Measurements from ENCODE around the gene WDFY3. TPM values are rescaled to one million over a fixed set of nuclear protein-coding genes. Genes with fewer than 3 reads are reported as not detected.
A peak's percentile ranks its signal among the peaks of the same experiment; 100 is the strongest.

Gene WDFY3
- total and polyA plus RNA-seq, 7 donors = 4.8 to 85.7 (median 50.5) TPM

DNA sequence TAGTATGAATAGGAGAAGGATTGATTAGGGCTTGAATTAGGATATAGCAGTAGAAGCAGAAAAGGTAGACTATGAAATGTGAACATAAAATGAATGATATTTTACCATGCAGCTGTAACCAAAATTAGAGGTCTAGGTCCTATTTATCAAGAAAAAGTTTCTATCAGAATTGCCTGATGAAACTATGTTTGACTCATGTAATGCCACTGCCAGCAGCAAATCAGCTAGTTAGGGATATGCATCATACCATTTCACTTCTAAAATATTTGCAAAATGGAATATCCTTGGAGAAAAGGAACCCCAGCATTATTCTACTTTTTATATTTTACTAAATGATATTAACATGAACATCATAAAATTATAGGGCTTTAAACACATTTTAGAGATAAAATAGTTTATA, 188.4 kb downstream of the WDFY3 start:
- intact Hi-C loops (cut with DNase I) = no loop called here
- H3K36me3 ChIP-seq = peaks cover 9 to 92% (median 24%) of the 10 kb centered on the region in 4 donors

DNA sequence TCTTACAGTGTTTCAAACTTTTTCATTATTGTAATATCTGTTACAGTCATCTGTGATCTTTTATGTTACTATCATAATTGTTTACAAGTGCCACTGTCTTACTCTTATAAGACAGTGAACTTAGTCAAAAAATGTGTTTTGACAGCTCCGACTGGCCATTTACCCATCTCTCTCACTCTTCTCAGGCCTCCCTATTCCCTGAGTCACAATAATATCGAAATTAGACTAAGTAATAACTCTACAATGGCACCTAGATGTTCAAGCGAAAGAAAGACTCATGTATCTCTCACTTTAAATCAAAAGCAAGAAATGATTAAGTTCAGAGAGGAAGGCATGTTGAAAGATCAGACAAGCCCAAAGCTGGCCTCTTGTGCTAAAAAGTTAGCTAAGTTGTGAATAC, 199.3 kb downstream of the WDFY3 start:
- no peaks in the 10 kb centered on the region for H3K27me3 ChIP-seq
- TF ChIP-seq EP300 (IDR thresholded peaks at IDR 0.05) (no peak), POLR2A (IDR thresholded peaks at IDR 0.05) (no peak), POLR2AphosphoS5 (IDR thresholded peaks at IDR 0.05) (no peak)
- TF ChIP-seq, protein P1, sequence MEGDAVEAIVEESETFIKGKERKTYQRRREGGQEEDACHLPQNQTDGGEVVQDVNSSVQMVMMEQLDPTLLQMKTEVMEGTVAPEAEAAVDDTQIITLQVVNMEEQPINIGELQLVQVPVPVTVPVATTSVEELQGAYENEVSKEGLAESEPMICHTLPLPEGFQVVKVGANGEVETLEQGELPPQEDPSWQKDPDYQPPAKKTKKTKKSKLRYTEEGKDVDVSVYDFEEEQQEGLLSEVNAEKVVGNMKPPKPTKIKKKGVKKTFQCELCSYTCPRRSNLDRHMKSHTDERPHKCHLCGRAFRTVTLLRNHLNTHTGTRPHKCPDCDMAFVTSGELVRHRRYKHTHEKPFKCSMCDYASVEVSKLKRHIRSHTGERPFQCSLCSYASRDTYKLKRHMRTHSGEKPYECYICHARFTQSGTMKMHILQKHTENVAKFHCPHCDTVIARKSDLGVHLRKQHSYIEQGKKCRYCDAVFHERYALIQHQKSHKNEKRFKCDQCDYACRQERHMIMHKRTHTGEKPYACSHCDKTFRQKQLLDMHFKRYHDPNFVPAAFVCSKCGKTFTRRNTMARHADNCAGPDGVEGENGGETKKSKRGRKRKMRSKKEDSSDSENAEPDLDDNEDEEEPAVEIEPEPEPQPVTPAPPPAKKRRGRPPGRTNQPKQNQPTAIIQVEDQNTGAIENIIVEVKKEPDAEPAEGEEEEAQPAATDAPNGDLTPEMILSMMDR (IDR thresholded peaks at IDR 0.05) = no peak
- no peaks in the 10 kb centered on the region for H3K9me3 ChIP-seq
- H3K36me3 ChIP-seq = peaks cover 0 to 53% (median 2%) of the 10 kb centered on the region in 4 donors
- WGBS, 2 donors = 86 to 92% methylated on average over 3 of the region's 3 CpGs
- no peak overlapping the region for H3K4me3 ChIP-seq
- no peak overlapping the region for H3K27ac ChIP-seq
- no peaks in the 10 kb centered on the region for H3K4me1 ChIP-seq
- no peak for DNase-seq
- intact Hi-C loops (cut with DNase I) = no loop called here

More for the DNA sequence above, 188.4 kb downstream of the WDFY3 start:
- DNase-seq = no peak
- Histone ChIP-seq H3K9me3 (no peaks in the 10 kb centered on the region), H3K4me3 (no peak overlapping the region), H3K27me3 (no peaks in the 10 kb centered on the region), H3K4me1 (no peaks in the 10 kb centered on the region), H3K27ac (no peak overlapping the region)
- TF ChIP-seq, protein P1 (IDR thresholded peaks at IDR 0.05) = no peak
- TF ChIP-seq POLR2AphosphoS5 (IDR thresholded peaks at IDR 0.05) = no peak
- TF ChIP-seq POLR2A (IDR thresholded peaks at IDR 0.05) = no peak
- TF ChIP-seq EP300 (IDR thresholded peaks at IDR 0.05) = no peak

DNA sequence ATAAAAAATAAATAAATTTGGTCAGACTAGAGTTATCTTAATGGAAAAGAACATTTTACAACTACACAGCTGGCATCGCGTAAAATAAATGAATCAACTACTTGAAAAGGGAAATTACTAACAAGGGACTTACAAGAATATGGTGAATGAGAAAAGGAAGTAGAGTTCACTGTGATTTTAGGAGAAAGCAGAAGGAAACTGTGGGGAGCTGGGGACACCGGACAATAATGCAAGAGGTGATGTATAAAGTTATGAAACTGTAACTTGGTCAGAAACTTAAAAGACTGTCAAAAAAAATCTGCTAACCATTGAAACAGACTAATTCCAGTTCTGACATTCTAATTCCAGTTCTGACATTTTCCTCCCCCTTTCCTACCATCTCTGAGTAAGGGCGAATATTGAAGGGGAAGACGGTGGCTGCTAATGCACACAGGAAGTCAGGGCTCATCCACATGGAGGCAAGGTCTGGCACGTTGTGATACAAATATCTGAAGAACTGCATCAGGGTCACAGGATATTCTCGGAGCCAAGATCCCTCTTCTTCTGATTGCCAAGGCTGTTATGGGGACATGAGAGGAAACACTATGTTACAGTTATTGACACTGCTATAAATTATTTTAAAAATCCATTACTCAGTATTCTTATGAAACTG, 213.0 kb downstream of the WDFY3 start:
- Histone ChIP-seq H3K27me3 (no peaks in the 10 kb centered on the region), H3K36me3 (peaks cover 0 to 78% (median 12%) of the 10 kb centered on the region in 4 donors), H3K27ac (peak overlapping the region in 1 of 4 donors; percentile 1), H3K9me3 (no peaks in the 10 kb centered on the region), H3K4me3 (no peak overlapping the region), H3K4me1 (no peaks in the 10 kb centered on the region)
- WGBS, 2 donors = 47 to 85% methylated on average over 7 of the region's 7 CpGs
- intact Hi-C loops (cut with DNase I) = no loop called here
- TF ChIP-seq POLR2A (IDR thresholded peaks at IDR 0.05) (no peak), POLR2AphosphoS5 (IDR thresholded peaks at IDR 0.05) (no peak), EP300 (IDR thresholded peaks at IDR 0.05) (no peak)
- TF ChIP-seq, protein P1 (IDR thresholded peaks at IDR 0.05) = no peak
- no peak for DNase-seq

DNA sequence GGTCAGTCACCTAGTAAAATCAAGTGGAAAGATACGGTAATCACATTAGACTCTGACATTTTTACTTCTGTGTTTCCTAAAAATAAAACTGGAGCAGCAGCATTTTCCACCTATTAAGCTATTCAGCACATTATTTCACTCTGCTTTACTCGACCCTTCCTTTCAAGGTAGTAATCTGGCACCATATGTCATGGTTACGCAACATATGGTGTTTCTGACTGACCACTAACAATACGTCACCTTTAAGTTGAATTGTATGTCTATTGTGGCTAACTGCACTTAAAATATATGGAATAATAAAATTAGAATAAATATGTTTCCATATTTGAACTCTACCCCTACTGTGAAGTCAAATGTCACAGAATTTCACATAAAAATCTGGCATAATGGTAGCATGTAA, 214.8 kb downstream of the WDFY3 start:
- WGBS, 2 donors = 85 to 88% methylated on average over 4 of the region's 4 CpGs
- H3K4me1 ChIP-seq = no peaks in the 10 kb centered on the region
- no peaks in the 10 kb centered on the region for H3K27me3 ChIP-seq
- no peak overlapping the region for H3K27ac ChIP-seq
- H3K9me3 ChIP-seq = no peaks in the 10 kb centered on the region
- intact Hi-C loops (cut with DNase I) = loop anchor here (2.0 kb wide), 1 partner anchor 219 kb away; no protein-coding TSS in a partner anchor
- TF ChIP-seq, protein P1 (IDR thresholded peaks at IDR 0.05) = no peak
- no peak for TF ChIP-seq POLR2AphosphoS5 (IDR thresholded peaks at IDR 0.05)
- TF ChIP-seq EP300 (IDR thresholded peaks at IDR 0.05) = no peak
- no peak for TF ChIP-seq POLR2A (IDR thresholded peaks at IDR 0.05)
- no peak for DNase-seq
- H3K36me3 ChIP-seq = peaks cover 0 to 93% (median 15%) of the 10 kb centered on the region in 4 donors
- H3K4me3 ChIP-seq = no peak overlapping the region

DNA sequence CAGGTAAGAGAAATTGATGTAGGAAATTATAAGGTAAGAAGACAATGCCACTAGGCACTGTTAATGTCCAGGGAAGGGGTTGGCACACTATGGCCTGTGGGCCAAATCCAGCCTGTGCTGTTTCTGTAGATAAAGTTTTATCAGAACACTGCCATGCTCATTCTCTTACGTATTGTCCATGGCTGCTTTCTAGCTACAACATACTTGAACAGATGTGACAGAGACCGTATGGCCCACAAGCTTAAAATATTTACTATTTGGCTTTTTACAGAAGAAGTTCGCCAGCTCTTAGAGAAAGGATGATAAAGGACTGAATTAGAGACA, 215.6 kb downstream of the WDFY3 start:
- Histone ChIP-seq H3K4me1 (no peaks in the 10 kb centered on the region), H3K27ac (no peak overlapping the region), H3K27me3 (no peaks in the 10 kb centered on the region), H3K9me3 (no peaks in the 10 kb centered on the region), H3K36me3 (peaks cover 0 to 92% (median 15%) of the 10 kb centered on the region in 4 donors), H3K4me3 (no peak overlapping the region)
- TF ChIP-seq POLR2A (IDR thresholded peaks at IDR 0.05) (no peak), EP300 (IDR thresholded peaks at IDR 0.05) (no peak), POLR2AphosphoS5 (IDR thresholded peaks at IDR 0.05) (no peak)
- TF ChIP-seq, protein P1 (IDR thresholded peaks at IDR 0.05) = no peak
- WGBS, 2 donors = 85 to 94% methylated on average over 3 of the region's 3 CpGs
- intact Hi-C loops (cut with DNase I) = loop anchor here (2.0 kb wide), 1 partner anchor 220 kb away; no protein-coding TSS in a partner anchor
- DNase-seq = no peak

All from sigmoid colon (tissue), 7 donors.